IMR-90 (cell line): ENCODE results near the gene FOXL1.

Experiments used
- CEBPB ChIP-seq: IDR thresholded peaks from 2 replicates; pipeline ENCODE4 v1.6.1; 2012; ENCODE audit warnings: low read depth, low read length, improper control_type of control experiment
- CHD1 ChIP-seq: IDR thresholded peaks from 2 replicates; pipeline ENCODE4 v1.6.1; 2012; ENCODE audit warnings: low read depth, low read length, improper control_type of control experiment
- POLR2A ChIP-seq: IDR thresholded peaks from 2 replicates; pipeline ENCODE4 v1.6.1; 2012; ENCODE audit warnings: mild to moderate bottlenecking, low read depth, low read length
- RFX5 ChIP-seq: IDR thresholded peaks from 2 replicates; pipeline ENCODE4 v1.8.0; 2012; ENCODE audit warnings: low read depth, mild to moderate bottlenecking, low read length, moderate library complexity
- TF ChIP-seq, protein P1 (sequence below): conservative IDR thresholded peaks from 2 replicates; pipeline ENCODE4 v1.5.1; 2012; ENCODE audit warnings: mild to moderate bottlenecking, low read depth, low read length, improper control_type of control experiment

DNA sequence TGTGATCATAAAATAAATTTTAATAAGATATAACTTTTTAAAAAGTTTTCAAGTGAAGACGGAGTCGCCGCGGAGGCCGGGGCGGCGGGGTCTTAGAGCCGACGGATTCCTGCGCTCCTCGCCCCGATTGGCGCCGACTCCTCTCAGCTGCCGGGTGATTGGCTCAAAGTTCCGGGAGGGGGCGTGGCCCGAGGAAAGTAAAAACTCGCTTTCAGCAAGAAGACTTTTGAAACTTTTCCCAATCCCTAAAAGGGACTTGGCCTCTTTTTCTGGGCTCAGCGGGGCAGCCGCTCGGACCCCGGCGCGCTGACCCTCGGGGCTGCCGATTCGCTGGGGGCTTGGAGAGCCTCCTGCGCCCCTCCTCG, 11.8 kb upstream of the FOXL1 start, which contains the start of gene FOXC2:
- TF ChIP-seq RFX5, result no peak
- no peak for TF ChIP-seq CEBPB
- TF ChIP-seq CHD1, result no peak; the same call in 1 of the 2 replicates
- TF ChIP-seq, protein P1, sequence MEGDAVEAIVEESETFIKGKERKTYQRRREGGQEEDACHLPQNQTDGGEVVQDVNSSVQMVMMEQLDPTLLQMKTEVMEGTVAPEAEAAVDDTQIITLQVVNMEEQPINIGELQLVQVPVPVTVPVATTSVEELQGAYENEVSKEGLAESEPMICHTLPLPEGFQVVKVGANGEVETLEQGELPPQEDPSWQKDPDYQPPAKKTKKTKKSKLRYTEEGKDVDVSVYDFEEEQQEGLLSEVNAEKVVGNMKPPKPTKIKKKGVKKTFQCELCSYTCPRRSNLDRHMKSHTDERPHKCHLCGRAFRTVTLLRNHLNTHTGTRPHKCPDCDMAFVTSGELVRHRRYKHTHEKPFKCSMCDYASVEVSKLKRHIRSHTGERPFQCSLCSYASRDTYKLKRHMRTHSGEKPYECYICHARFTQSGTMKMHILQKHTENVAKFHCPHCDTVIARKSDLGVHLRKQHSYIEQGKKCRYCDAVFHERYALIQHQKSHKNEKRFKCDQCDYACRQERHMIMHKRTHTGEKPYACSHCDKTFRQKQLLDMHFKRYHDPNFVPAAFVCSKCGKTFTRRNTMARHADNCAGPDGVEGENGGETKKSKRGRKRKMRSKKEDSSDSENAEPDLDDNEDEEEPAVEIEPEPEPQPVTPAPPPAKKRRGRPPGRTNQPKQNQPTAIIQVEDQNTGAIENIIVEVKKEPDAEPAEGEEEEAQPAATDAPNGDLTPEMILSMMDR, result no peak
- TF ChIP-seq POLR2A, result peak; percentile 49; the same call in 1 of the 2 replicates
